GM18873 (cell line): ENCODE measurements around the gene LCT.
"Not testable (repeated sequence)": the region's sequence is repeated elsewhere in the genome, so short reads cannot be mapped to it uniquely, and the experiment has no call there.

Experiments
- ATAC-seq: cut with Tn5 transposase; IDR thresholded peaks from one replicate; pipeline ENCODE4 v1.9.1; 2021; ENCODE audit warnings: mild to moderate bottlenecking, moderate library complexity, moderate number of reproducible peaks; ENCODE audit not compliant: unreplicated experiment, low FRiP score

The LCT gene

DNA sequence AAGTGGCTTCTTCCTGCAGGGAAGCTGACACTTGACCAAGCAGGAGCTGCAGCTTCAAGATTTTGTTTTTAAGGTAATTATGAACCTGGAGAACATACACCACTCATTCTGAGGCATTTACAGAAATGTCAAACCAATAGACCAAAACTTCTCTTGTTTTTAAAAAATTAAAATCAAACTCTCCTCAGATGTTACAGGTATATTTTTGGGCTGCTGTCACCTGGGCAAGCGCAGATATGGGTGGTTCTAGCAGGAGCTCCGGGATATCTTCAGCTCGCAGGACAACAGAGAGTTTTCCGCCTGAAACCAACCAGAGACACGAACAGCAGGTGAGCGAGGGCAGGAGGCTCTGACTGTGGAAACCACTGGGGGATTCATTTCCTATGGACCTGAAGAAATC lies 4.1 kb downstream of the LCT start:
- ATAC-seq = no peak

- no peak for ATAC-seq
Measured at GRCh38 chr2:135831180-135831812, 5.7 kb downstream of the LCT start.

- ATAC-seq = no peak
Measured at GRCh38 chr2:135829378-135830135, 7.4 kb downstream of the LCT start.

DNA sequence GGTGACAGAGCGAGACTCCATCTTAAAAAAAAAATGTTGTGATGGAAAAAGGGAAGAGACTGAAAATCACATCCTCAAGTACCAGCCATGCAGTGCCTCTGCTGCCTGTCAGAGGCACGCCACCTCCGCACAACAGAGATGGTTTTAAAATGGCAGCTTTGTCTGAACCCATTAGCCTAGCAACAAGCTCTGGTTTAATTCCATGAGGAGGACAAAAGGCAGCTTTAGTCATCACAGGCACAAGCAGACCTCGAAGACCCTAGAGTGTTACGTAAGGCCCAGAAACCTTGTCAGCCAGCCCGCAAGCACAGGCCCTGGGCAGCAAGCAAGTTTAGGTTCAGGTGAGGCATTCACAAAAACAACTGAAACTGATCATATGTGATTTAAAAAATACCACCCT lies 10.4 kb downstream of the LCT start:
- ATAC-seq = no peak

- no peak for ATAC-seq
Measured at GRCh38 chr2:135825550-135826176, 11.3 kb downstream of the LCT start.

DNA sequence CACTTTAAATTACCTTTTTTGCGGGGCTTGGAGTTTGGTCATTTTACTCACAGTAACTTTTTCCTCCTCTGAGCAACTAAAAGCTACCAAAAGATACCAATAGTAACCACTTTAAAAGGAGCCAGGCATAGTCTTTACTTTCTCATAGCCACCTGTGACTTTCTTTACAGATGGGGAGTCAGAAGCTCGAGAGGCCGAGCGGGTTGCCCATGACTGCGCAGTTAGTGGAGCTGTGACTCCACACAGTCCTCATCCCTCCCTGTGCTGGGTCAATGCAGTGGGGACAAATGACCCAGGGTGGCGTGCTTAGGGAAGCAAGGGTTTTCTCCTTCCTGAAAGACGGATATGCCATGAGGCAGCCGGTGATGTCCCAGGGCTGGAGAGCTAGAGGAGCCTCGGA lies 11.9 kb downstream of the LCT start:
- no peak for ATAC-seq

- ATAC-seq = no peak
Measured at GRCh38 chr2:135822855-135823254, 14.1 kb downstream of the LCT start.

- no peak for ATAC-seq
Measured at GRCh38 chr2:135821190-135821589, 15.8 kb downstream of the LCT start.

DNA sequence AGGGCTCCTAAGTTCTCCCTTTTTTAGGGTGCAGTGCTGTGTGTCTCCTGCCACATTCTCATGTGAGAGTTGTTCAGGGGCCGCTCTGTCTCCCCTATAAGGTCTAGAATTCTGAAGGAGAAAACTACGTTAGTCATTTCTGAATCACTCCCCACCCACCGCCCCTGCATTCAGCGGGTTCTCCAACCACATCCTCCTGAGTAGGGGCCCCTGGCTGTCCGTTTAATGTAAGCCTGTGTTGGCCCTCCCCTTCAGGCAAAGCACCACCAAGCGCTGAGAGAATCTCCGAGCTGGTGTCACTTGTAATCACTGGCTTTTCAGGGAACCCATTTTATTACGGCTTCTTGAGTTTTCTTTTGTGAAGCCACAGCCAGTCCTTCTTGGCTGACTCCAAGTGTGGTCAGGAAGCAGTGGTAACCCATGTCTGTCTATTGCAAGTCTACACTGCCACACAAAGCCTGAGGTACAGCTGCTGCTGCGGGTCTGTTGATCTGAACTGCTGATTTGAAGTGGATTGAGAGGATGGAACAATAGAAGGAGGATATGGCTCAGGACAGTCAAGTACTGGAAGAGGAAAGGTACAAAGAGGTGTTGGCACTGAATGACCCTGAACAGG lies 16.9 kb downstream of the LCT start:
- peak; percentile 67 for ATAC-seq

GRCh38 chr2:135818937-135819610 lies 17.9 kb downstream of the LCT start:
- ATAC-seq = no peak

- ATAC-seq = no peak
Measured at GRCh38 chr2:135817951-135818350, 19.0 kb downstream of the LCT start.

GRCh38 chr2:135817466-135817865 lies 19.5 kb downstream of the LCT start:
- ATAC-seq = no peak

DNA sequence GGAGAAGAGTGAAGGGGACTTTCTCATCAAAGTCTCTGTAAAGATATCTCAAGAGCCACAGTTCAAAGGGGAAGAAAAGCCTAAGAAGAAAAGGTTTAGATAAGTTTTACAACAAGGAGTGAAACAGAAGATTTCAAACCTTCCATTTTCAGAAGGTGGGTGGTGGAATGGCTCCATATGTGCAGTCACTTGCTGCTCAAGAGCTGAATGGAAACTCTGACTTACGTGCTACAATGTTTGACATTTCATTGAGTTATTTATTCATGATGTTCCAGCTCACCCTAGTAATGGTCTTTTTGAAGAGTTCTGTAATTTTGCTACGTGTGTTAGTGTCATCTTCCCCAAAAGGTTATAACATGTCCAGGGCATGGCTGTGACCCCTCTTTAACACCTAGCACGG lies 21.7 kb downstream of the LCT start:
- no peak for ATAC-seq

GRCh38 chr2:135812907-135813511 lies 24.0 kb downstream of the LCT start:
- ATAC-seq = no peak

DNA sequence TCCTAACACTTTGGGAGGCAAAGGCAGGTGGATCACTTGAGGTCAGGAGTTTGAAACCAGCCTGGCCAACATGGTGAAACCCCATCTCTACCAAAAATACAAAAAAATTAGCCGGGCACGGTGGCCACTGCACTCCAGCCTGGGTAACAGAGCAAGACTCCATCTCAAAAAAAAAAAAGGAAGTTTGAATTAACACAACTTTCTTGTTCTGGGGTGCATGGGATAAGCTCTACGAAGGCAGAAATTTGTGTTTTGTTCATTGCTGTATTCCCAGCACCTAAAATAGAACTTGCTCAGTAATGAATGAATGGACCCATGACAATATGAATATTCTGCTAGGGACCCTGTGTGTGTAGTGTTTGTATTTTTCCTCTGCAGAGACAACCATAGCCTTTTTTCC lies 29.1 kb downstream of the LCT start:
- not testable (repeated sequence) for ATAC-seq

GRCh38 chr2:135803278-135803677 lies 33.7 kb downstream of the LCT start:
- ATAC-seq = no peak

GRCh38 chr2:135802350-135802749 lies 34.6 kb downstream of the LCT start:
- no peak for ATAC-seq

GRCh38 chr2:135800513-135801460 lies 36.2 kb downstream of the LCT start:
- no peak for ATAC-seq

- ATAC-seq = no peak
Measured at GRCh38 chr2:135799738-135800137, 37.2 kb downstream of the LCT start.
